GM21529 (cell line): Measurements from ENCODE around the gene SMIM15.

Experiments
- ATAC-seq: cut with Tn5 transposase; IDR thresholded peaks from one replicate; pipeline ENCODE4 v1.9.1; 2021; ENCODE audit not compliant: unreplicated experiment

The SMIM15 gene

DNA sequence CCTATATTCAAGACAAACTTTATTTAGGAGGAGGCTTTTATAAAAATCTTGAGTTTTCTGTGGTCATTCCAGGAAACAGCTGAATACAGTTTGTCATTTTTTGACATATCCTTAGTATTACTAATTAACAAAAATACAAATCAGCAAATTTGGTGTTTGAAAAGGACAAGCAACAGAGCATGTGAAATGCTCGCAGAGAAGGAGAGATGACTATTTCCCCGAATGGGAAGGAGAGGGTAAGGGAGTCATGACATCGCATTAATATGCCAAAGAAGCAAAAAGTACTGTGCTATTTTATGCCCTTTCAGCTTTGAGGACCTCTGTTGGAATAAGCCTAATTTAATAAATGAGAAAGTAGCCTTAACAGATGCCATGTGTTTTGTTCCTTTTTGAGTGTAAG lies 1.8 kb downstream of the SMIM15 start:
- no peak for ATAC-seq

DNA sequence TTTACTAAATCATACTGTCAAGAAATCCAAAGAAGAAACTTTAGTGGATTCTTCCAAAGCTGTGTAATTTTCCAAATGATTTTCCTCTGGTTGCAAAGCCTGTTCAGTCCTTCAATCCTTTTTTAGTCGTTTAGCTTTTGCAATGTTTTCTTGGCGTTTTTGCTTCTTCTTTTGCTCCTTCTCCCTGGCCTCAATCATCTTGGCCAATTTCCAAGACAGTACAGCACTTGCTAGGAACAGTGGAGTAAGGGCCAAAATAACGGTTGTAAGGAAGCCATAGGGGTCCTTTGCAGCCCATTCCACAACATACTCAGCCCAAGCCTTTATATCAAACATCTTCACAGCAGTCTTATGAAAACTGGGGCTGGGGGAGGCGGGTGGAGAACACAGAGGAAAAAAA lies 2.4 kb downstream of the SMIM15 start:
- no peak for ATAC-seq

DNA sequence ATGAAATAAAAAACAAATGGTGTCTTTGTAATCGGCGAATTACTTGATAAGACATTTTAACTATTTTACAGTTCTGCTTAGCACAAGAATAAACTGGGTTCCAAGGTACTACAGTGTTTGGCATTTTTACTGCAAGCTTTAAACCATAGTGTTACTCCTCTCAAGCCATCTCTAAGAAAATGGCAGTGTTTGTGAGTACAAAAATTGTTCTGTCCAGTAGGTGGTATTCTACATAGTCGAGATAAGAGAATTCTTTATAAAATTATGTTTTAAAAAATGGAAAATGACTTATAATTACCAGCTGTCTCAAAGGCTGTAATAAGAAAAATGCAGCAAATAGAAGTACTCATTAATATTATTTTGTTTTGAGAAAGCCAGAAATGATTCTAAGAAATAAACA lies 3.2 kb downstream of the SMIM15 start:
- ATAC-seq = no peak

DNA sequence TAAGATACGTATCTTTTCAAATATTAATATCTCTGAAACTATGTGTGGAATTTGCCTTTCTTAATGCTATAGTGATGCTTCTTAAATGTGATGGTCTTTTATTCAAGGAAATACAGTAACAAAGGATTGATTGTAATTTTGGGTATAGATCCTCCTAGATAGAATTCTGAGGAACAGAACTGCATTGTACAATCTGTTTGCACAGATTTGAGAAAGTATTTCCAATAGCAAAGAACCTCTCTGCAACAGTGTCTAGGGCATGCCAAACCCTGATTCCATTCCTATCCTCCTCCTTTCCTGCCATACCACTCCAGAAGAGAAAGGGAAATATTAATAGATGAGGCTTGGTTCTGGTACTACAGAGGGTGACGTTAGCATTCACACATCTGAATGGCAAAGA lies 10.4 kb downstream of the SMIM15 start:
- ATAC-seq = no peak

DNA sequence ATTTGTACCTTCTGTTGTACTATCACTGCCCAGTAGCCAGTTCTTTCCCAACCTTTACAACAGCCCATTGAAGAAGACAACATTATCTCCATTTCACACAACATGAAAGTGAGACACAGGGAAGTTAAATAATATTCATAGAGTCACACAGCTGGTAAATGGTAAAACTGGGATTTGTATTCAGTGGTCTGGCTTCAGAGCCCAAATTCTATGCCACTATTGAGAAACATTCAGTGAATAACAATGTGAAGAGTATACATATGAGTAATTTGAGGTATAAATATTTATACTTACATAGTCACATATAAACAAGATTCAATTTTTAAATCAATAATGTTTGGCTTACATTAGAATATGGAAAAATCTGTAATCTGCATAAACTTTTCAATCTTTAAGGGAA lies 13.8 kb downstream of the SMIM15 start:
- ATAC-seq = no peak

DNA sequence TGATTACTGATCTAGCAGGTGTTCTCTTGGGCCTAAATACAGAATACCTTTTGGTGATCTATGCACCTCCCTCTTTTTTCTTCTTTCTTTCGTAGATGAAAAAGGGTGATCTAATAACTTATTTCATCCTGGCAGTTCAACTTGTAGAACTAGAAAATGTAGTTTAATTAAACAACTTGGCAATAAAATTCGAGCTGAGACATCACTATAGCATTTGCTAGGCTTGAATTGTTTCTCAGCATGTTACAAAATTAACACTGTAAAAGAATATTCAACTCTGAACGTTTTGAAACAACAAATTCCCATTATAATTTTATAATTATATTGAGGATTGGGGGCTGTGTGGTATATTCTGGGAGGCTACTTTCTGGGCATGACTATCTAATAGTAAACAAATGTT lies 19.5 kb downstream of the SMIM15 start:
- no peak for ATAC-seq

DNA sequence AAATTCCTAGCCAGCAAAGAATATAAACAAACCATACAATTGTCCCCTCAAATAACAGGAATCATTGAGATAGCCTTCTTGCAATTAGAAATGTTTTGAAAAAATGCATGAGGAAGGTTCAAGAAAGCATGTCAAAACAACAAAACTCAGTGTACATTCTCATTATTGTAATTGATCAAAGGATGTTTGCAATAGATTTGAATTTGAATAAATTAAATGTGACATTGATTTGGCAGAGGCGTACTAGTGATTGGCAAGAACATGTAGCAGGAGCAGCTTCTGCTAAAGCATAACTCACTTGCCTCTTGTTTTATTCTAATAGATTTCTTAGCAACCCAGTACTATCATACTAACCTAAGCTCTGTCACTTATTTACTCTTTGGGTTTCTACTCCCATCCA lies 19.9 kb downstream of the SMIM15 start:
- no peak for ATAC-seq

DNA sequence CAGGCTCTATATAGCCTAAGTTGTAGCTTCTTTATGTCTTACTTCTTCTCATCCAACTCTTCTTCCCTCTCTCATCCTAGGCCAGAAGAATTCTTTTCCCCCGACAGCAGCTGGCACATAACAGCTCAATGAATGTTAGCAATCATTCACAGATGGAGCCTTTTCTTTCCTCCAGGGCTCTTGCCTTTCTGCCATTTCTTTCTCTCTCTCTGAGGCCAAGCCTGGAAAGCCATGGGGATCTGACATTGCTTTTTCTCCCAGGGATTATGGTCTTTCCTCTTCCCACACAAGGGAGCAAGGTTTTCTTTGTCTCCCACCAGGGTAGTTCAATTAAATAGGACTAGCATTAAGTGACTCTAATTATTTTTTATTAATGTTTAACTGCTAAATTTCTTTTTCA lies 20.5 kb downstream of the SMIM15 start:
- no peak for ATAC-seq

DNA sequence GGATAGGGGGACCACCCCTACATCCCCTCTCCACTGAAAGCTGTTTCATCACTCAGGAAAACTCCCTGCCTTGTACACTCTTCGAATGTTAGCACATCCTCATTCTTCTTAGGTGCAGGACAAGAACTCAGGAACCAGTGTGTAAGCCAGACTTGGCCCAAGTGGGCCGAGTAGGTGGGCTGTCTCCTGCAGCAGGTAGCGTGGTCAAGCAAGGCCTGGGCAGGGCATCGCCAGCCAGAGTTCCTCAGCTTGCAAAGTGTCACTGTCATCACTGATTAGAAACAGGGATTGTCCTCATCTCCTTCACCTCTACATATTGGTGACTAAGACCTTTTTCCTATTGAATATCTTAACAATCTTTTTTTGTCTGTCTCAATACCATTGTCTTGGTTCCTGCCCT lies 22.3 kb downstream of the SMIM15 start:
- no peak for ATAC-seq

DNA sequence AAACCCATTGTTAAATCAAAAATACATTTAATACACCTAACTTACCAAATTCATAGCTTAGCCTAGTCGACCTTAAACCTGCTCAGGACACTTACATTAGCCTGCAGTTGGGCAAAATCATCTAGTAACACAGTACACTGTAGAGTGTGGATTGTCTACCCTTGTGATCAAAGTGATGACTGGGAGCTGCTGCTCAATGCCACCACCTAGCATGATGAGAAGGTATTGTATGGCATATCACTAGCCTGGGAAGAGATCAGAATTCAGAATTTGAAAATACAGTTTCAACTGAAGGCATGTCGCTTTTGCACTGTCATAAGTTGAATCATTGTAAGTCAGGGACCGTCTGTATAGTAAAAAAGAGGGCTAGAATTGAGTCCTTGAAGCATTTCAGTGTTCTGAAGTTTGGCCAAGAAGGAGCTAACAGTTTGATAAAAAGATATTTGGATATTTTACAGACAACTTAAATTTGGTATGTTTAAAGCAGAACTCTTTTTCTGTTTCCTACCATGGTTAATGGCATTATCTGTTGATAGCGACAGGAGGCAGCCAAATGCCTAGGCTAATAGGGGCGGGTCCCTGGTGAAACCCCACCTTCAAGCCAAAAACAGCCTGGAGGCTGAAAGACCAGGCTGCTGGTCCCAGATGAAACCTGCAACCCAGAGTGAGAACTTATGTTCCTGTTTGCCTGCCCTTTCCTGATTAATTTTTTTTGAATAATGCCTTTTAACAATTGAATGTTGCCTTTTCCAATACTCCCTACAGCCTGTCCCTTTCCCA lies 23.0 kb downstream of the SMIM15 start:
- no peak for ATAC-seq

DNA sequence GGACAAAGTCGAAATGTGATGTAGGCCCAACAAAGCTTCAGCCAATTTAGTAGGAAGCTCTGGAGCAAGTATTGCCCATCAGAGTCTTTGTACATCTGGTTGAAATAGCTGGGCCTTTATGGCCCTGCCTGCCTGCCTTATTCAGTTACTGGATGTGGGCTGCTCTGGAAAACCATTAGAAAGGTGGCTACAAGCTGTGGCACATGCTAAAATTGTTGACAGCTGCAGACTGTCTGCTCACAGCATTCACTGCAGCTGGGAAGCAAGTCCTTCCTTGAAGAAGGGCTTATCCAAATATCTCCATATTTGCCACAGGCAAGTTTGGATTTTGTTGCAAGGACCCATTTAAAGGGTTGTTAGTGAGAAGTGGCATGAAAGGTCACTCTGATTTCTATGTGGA lies 24.4 kb downstream of the SMIM15 start:
- ATAC-seq = no peak

DNA sequence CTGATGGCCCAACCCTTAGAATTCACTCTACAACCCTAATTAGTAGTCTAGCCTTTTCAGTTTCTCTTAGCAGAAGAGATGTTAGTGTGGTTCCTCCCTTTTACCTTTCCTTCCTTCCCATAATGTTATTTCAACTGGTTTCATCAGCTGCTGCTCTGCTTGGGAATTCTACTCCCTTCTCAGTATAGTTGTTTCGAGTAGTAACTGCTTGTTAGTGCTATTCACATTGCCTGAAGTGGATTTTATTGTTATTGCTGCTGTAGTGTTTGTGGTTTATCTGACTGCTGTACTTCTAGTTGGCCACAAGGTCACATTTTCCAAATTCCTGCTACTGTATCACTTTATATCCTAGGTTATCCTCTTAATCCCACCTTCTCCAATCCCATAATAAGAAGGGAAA lies 29.7 kb downstream of the SMIM15 start:
- no peak for ATAC-seq

DNA sequence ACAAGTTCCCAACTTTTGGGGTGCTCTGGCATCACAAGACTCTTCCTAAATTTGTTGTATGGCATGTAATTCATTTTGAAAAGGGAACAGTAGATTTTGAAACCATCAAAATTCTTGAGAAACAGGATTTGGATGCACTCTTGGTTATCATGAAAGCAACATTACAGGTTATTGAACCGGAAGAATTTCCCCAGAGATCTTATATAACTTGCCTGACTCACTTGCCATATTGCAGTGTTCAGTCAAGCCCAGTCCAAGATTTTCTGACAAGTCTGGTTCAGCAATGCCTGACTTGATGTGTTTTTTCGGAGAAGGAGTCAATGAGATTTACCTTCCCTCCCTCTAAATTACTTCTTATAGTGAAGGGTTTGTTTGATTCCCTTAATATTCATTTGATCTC lies 32.0 kb downstream of the SMIM15 start:
- ATAC-seq = no peak

DNA sequence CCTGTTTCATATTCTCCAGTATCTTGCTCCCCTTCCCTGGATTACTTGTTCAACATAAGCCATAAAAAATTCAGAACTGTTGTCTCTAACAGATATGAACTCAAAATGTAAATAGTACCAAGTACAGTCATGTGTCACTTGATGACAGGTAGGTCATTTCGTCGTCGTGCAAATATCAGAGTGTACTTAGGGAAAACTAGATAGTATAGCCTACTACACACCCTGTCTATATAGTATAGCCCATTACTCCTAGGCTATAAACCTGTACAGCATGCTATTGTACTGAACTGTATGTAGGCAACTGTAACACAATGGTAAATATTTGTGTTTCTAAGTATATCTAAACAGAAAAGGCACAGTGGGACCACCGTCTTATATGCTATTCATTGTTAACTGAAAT lies 39.1 kb downstream of the SMIM15 start:
- no peak for ATAC-seq

DNA sequence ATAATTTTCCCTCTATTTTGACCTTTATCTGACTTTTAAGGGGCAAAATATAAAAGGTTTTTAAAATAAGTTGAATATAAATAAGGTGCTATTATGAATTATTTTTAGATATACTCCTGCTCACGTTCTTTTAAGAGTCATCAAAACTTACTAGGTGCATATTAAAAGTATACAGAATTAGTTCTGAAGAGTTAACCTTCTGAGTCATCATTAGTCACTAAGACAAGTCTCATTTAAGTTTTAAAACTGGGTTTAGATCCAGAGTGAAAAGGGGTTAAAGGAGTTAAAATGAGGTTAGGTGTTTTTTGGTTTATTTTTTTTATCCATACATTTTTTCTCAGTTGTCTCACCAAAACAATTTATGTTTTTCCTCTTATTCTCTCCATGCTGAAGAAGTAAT lies 41.7 kb downstream of the SMIM15 start:
- no peak for ATAC-seq

DNA sequence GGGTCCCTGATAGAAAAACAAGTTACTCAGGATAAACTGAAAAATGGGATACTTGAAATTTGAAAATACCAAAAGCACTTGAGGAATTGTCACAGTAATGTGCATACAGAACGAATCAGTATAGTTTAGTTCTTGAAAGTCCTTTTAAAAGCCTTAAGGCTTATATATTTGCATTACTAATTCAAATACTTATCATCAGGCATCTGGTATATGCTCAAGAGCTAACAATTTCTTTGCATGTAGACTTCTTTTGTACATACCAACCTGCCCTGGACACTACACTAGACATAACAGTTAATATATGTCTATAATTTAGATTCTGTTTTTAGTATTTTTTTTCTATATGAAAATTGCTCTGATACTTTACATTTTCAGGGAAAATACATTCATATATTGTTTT lies 43.2 kb downstream of the SMIM15 start:
- no peak for ATAC-seq

DNA sequence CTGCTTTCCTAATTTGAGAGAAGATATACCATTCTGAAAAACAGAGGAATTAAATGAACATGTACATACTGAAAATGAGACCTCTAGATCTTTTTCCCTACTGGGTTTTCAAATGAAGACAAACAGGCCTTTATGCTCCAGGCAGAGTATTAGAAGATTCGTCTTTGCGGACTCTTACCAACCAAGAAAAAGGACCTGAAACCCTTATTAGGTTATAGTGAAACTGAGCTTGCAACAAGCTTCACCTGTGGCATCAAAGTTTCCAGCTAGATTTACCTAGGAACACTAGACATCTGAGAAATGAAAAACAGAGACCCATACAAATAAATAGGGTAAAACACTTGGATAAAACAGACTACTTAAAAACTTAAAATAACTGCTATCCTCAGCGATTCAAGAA lies 46.3 kb downstream of the SMIM15 start:
- no peak for ATAC-seq

DNA sequence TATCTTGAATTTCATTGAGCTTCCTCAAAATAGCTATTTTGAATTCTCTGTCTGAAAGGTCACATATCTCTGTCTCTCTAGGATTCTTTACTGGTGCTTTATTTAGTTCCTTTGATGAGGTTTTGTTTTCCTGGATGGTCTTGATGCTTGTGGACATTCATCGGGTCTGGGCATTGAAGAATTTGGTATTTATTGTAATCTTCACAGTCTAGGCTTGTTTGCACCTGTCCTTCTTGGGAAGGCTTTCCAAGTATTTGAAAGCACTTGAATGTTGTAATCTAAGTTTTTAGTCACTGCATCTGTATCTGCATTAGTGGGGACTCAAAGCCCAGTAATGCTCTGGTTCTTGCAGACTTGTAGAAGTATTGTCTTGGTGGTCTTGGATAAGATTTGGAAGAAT lies 47.8 kb downstream of the SMIM15 start:
- ATAC-seq = no peak
